GM12874 (cell line): ENCODE measurements around the gene GAS2.

Source experiments
- TF ChIP-seq, protein P1 (sequence below): IDR thresholded peaks from 2 replicates; pipeline ENCODE4 v1.5.1; 2011; ENCODE audit warnings: low read depth, mild to moderate bottlenecking, control low read depth, low read length, moderate library complexity; ENCODE audit not compliant: insufficient read depth

The GAS2 gene

DNA sequence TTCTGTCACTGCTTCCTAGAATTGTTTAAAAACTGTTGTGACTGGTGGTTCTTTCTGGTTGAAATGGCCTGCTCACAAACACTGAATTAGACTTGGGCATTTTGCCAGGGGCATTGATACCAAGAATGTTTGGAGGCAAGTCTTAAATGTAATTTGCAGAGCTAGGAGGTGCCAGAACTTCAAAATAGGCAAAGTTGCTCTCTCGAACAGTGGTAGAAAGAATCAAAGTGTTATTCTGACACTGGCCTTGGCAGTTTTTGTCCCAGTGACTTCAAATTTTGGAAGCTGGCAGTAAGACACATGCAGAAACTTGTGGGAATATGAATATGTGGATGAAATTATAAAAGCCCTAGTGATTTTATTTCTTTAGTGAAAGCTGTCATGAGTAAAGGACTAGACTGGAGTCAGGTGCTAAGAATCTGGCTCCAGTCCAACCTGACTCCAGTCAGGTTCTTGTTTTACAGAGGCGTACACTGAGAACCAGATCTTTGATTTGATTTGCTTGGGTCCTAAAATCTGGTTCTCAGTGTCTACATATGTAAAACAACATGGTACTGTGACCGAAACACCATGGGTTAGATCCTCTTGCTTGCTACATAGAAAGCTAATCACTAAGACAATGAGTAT lies 142.3 kb downstream of the GAS2 start:
- TF ChIP-seq, protein P1, sequence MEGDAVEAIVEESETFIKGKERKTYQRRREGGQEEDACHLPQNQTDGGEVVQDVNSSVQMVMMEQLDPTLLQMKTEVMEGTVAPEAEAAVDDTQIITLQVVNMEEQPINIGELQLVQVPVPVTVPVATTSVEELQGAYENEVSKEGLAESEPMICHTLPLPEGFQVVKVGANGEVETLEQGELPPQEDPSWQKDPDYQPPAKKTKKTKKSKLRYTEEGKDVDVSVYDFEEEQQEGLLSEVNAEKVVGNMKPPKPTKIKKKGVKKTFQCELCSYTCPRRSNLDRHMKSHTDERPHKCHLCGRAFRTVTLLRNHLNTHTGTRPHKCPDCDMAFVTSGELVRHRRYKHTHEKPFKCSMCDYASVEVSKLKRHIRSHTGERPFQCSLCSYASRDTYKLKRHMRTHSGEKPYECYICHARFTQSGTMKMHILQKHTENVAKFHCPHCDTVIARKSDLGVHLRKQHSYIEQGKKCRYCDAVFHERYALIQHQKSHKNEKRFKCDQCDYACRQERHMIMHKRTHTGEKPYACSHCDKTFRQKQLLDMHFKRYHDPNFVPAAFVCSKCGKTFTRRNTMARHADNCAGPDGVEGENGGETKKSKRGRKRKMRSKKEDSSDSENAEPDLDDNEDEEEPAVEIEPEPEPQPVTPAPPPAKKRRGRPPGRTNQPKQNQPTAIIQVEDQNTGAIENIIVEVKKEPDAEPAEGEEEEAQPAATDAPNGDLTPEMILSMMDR, result no peak

DNA sequence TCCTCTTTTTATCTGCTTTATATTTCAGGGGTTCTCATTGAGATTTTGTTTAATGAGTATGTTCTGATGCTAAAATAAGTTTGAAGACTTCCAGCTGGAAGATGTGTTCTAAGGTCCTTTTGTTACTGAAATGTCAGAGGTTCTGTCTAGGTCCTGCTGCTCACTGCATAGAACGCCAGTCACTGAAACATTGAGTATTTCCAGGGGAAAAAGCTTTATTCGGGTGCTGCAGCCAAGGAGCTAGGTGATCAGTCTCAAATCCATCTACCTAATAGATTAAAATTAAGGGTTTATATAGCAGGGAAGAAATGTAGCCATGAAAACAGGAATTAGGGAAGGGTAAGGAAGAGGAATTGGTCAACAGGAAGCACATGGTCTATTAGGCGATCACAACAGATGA lies 143.5 kb downstream of the GAS2 start:
- TF ChIP-seq, protein P1, result no peak

DNA sequence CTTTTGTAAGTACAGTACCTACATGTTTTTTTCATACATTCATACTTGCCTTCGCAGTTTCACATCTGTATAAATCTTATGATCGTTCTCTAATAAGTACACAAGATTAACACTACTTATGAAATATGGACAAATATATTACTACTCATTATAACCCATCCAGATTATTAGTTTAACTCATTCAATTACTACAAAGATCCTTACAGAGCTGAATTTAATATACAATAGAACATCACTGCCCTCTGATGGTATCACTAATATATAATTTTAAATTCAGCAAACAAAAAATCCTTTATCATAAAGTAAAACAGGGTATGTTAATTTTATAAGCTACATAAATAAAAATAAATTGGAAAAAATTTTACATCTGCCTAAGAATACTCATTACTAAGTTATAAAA lies 155.8 kb downstream of the GAS2 start:
- TF ChIP-seq, protein P1, result no peak

DNA sequence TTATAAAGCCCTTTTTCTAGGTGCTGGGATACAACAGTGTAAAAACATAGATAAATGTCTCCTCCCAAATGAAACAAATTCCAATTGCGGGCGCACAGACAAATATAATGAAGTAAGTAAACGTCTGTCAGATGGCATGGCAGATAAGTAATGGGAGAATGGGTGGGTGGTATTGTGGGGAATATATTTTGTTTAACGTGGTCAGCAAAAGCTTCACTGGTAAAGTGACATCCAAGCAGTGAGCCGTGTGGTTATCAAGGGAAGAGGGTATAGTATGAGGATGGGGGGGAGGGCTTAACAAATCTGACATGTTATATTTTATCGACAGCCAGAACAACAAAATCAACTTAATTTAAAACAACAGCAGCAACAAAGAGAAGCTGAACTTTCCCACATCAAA lies 162.0 kb downstream of the GAS2 start:
- TF ChIP-seq, protein P1, result no peak

DNA sequence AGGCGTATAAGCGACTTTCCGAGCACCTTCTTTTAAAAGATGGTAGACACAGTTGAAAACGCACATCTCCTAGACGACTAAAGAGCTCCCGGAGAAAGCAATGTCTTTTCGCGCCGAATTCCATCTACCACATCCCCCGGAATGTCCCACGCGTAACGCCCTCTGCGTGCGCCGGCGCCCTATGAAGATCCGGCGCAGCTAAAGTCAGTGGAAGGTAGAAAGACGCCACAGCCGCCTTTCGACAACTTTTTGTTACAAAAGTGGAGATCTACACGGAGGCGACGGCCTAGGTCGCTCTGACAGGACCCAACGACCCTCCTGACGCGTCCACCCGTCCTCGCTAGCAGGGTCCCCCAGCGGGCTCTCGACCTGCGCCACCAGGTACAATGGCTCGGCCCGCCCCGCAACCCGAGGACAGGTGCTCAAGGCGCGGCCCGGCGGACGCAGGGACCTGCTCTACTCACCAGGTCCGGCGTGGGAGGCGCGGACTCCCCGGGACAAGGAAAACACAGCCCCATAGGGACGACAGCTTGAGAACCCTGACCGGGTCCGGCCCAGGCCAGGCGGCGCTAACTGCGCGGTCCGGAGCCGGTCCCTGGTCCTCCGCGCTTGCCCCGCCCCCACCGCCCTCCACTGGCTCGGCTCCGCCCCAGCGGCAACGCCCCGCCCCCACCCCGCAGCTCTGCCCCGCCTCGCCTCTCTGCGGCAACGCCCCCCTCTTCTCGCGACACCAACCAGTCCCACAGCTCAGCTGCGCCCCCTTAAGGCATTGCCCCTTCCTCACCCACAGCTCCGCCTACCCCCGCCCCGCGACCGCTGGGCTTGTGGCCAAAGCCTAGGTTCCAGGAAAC lies 163.0 kb downstream of the GAS2 start, which contains the start of gene SVIP:
SVIP (minus strand) TSS at position 571 of the 851 bp plus-strand sequence; CDS start at position 518, 53 bp downstream.
- TF ChIP-seq, protein P1, result peak; percentile 87

DNA sequence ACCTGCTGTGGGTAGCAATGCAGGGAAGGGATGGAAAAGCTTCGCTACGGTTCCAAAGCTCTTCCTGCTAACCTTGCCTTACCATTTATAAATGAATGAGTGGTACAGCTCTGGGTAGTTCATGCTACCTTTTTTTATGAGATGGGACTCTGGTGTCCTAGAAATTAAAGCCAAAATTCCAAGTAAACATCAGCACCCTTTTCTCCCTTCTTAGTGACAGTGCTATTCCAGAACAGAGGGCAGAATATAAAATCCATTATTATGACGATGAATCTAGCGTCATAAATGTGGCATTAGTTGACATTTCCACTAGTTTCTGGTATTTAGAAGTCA lies 163.6 kb downstream of the GAS2 start:
- TF ChIP-seq, protein P1, result no peak

DNA sequence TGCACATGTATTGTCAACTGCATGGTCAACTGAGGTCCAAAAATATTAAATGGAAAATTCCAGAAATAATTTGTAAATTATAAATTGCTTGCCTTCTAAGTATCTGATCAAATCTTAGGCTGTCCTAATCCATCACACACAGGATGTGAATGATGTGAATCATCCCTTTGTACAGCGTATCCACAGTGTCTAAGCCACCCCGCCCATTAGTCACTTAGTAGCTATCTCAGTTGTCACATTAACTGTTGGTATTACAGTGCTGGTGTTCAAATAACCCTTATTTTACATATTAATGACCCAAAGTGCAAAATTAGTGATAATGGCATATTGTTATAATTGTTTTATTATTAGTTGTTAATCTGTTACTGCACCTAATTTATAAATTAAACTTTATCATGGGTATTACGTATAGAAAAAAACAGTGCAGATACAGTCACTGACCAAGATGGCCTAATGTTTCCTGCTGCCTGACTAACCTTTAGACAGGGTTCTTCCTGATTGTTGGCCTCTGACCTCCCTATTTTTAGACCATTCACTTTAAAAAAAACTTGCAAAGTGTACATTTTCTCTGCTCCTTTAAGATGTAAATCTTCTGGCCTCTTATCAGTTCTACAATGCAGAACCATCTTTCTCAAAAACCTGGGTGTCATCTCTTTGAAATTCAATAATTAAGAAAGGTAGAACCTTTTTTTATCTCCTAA lies 166.1 kb downstream of the GAS2 start:
- TF ChIP-seq, protein P1, result no peak
